GM21367 (cell line): ENCODE measurements around the gene DIP2C.

Experiments used
- ATAC-seq: cut with Tn5 transposase; IDR thresholded peaks from one replicate; pipeline ENCODE4 v1.9.1; 2021; ENCODE audit not compliant: unreplicated experiment

The DIP2C gene

DNA sequence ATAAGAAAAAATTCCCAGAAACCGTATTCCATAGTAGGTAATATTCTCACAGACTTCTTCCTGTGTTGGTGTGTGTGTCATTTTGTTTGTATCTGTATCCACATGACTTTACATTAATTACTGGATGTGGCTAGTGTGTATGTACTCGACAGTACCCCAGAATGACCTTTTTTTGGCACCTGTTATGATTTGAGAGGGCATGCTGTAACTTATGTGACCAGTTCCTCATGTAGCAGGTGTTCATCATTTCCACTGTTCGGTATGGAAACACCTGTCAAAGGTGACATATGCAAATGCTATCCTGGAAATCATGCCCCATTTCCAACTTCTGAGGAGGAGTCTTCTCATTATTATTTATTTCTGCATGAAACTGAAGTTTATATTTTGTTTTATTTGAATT is 464.9 kb downstream of the DIP2C start:
- ATAC-seq, result no peak
